GM23248 (cell line): ENCODE results near the gene TTLL9.

ENCODE experiments used
- EZH2 ChIP-seq: fragments of 200-600 bp; sonication (generic); IDR thresholded peaks from 2 replicates; pipeline ENCODE4 v1.6.1; 2018; ENCODE audit warnings: antibody characterized with exemption, mild to moderate bottlenecking; ENCODE audit not compliant: insufficient read depth, poor library complexity, severe bottlenecking
- EZH2phosphoT487 ChIP-seq: fragments of 200-600 bp; sonication (generic); IDR thresholded peaks from 2 replicates; pipeline ENCODE4 v1.6.1; 2018; ENCODE audit warnings: antibody characterized with exemption, moderate library complexity, mild to moderate bottlenecking, low read depth; ENCODE audit not compliant: insufficient read depth

- TF ChIP-seq EZH2 (no peak), EZH2phosphoT487 (no peak)
Measured at GRCh38 chr20:31972471-31973021, 102.1 kb downstream of the TTLL9 start.
